SU-DHL-6 (cell line): ENCODE results near the gene ARHGAP33.
"Not testable (repeated sequence)": the region's sequence is repeated elsewhere in the genome, so short reads cannot be mapped to it uniquely, and the experiment has no call there.

Source experiments
- H2AFZ ChIP-seq: fragments of 200-600 bp; sonication (generic); 2 replicates; pipeline ENCODE4 v1.6.1; 2014; ENCODE audit warnings: low read depth, mild to moderate bottlenecking, moderate library complexity, mixed read lengths, antibody characterized with exemption, low read length; ENCODE audit not compliant: severe bottlenecking
- H3F3A ChIP-seq: fragments of 200-600 bp; shearing (Covaris generic); 2 replicates; pipeline ENCODE4 v1.6.0; 2016; ENCODE audit warnings: antibody characterized with exemption, mild to moderate bottlenecking; ENCODE audit not compliant: insufficient read depth
- H3K27ac ChIP-seq: fragments of 200-600 bp; sonication (generic); 2 replicates; pipeline ENCODE4 v1.5.1; 2016; ENCODE audit warnings: low read depth, mild to moderate bottlenecking, low read length, moderate library complexity, mixed read lengths
- H3K27me3 ChIP-seq: fragments of 200-600 bp; sonication (generic), shearing (Covaris generic); 2 replicates; pipeline ENCODE4 v1.6.0; 2014; ENCODE audit warnings: mild to moderate bottlenecking, low read length
- H3K36me3 ChIP-seq: fragments of 200-600 bp; sonication (generic); 2 replicates; pipeline ENCODE4 v1.6.1; 2014; ENCODE audit warnings: mild to moderate bottlenecking, low read length, mixed read lengths
- H3K4me2 ChIP-seq: fragments of 300-600, 200-600 bp; shearing (Covaris generic), sonication (generic); 2 replicates; pipeline ENCODE4 v1.6.0; 2014; ENCODE audit warnings: low read length, low read depth, mild to moderate bottlenecking; ENCODE audit not compliant: poor library complexity, severe bottlenecking
- H3K4me3 ChIP-seq: fragments of 200-600 bp; sonication (generic); 2 replicates; pipeline ENCODE4 v1.5.1; 2014; ENCODE audit warnings: antibody characterized with exemption, low read length, mild to moderate bottlenecking, mixed read lengths; ENCODE audit not compliant: insufficient read depth, poor library complexity, severe bottlenecking
- H3K79me2 ChIP-seq: fragments of 200-600 bp; sonication (generic); 2 replicates; pipeline ENCODE4 v1.6.1; 2014; ENCODE audit warnings: mild to moderate bottlenecking, low read length, moderate library complexity; ENCODE audit not compliant: insufficient read depth
- H3K9ac ChIP-seq: fragments of 200-600 bp; sonication (generic); 2 replicates; pipeline ENCODE4 v1.7.0; 2014; ENCODE audit warnings: mild to moderate bottlenecking, low read length
- H3K9me2 ChIP-seq: fragments of 200-600 bp; sonication (generic); replicated peaks from 2 replicates; pipeline ENCODE4 v1.6.1; 2014; ENCODE audit warnings: low read length; ENCODE audit not compliant: insufficient read depth
- H3K9me3 ChIP-seq: fragments of 200-600 bp; sonication (generic); 2 replicates; pipeline ENCODE4 v1.6.1; 2014; ENCODE audit warnings: low read length, mixed read lengths; ENCODE audit not compliant: insufficient read depth
- H4K20me1 ChIP-seq: fragments of 200-600 bp; sonication (generic); 2 replicates; pipeline ENCODE4 v1.6.1; 2014; ENCODE audit warnings: low read depth, mild to moderate bottlenecking, antibody characterized with exemption, low read length, moderate library complexity, mixed read lengths
- CTCF ChIP-seq: fragments of 200-600 bp; sonication (generic); IDR thresholded peaks from one replicate; pipeline ENCODE4 v1.5.1; 2017; ENCODE audit warnings: antibody characterized with exemption, mild to moderate bottlenecking, low read length, moderate library complexity; ENCODE audit not compliant: insufficient read depth, poor library complexity, severe bottlenecking
- EZH2phosphoT487 ChIP-seq: fragments of 200-600 bp; sonication (generic), shearing (Covaris generic); conservative IDR thresholded peaks from 2 replicates; pipeline ENCODE4 v1.6.1; 2018; ENCODE audit warnings: mild to moderate bottlenecking, antibody characterized with exemption, low read length, moderate library complexity, mixed read lengths

Gene ARHGAP33

GRCh38 chr19:35768082-35768421 is 7.3 kb upstream of the ARHGAP33 start:
- H3K9ac ChIP-seq = no peak overlapping the region
- no peaks in the 10 kb centered on the region for H3K27me3 ChIP-seq
- no peaks in the 10 kb centered on the region for H3K9me3 ChIP-seq
- H3K9me2 ChIP-seq = no peaks in the 10 kb centered on the region
- H3K4me2 ChIP-seq = no peak overlapping the region
- H3K36me3 ChIP-seq = no peaks in the 10 kb centered on the region
- H3K27ac ChIP-seq = no peak overlapping the region
- no peak overlapping the region for H3K4me3 ChIP-seq
- H3F3A ChIP-seq = 0 out of 2 replicates have a peak, but pooled peaks cover 3% of the 10 kb centered on the region
- no peak overlapping the region for H2AFZ ChIP-seq
- H3K79me2 ChIP-seq = no peaks in the 10 kb centered on the region
- TF ChIP-seq CTCF (no peak), EZH2phosphoT487 (no peak)
- H4K20me1 ChIP-seq = no peaks in the 10 kb centered on the region

GRCh38 chr19:35772362-35772761 is 3.0 kb upstream of the ARHGAP33 start:
- H3K27me3 ChIP-seq, H3K9ac ChIP-seq, H3K36me3 ChIP-seq, H3K4me2 ChIP-seq, H3K9me3 ChIP-seq, H3F3A ChIP-seq, H3K27ac ChIP-seq, H3K79me2 ChIP-seq, H2AFZ ChIP-seq, H3K9me2 ChIP-seq, H3K4me3 ChIP-seq, H4K20me1 ChIP-seq: not testable (repeated sequence)

- H3K27ac ChIP-seq = no peak overlapping the region
- no peaks in the 10 kb centered on the region for H4K20me1 ChIP-seq
- H3K9me3 ChIP-seq = no peaks in the 10 kb centered on the region
- no peak for TF ChIP-seq EZH2phosphoT487
- no peak for TF ChIP-seq CTCF
- H2AFZ ChIP-seq = no peak overlapping the region
- H3K4me2 ChIP-seq = no peak overlapping the region
- H3K4me3 ChIP-seq = no peak overlapping the region
- no peak overlapping the region for H3K9ac ChIP-seq
- peaks cover 3% of the 10 kb centered on the region; the same call in 1 of the 2 replicates for H3F3A ChIP-seq
- no peaks in the 10 kb centered on the region for H3K27me3 ChIP-seq
- H3K79me2 ChIP-seq = no peaks in the 10 kb centered on the region; the same call in 1 of the 2 replicates
- no peaks in the 10 kb centered on the region for H3K9me2 ChIP-seq
- H3K36me3 ChIP-seq = no peaks in the 10 kb centered on the region
Measured at GRCh38 chr19:35773020-35773806, 2.2 kb upstream of the ARHGAP33 start.

GRCh38 chr19:35774274-35775045 is 904 bp upstream of the ARHGAP33 start:
- H3K9ac ChIP-seq = no peak overlapping the region
- no peak overlapping the region for H3K4me3 ChIP-seq
- no peak for TF ChIP-seq CTCF
- no peak for TF ChIP-seq EZH2phosphoT487
- H3K79me2 ChIP-seq = no peaks in the 10 kb centered on the region; the same call in 1 of the 2 replicates
- no peaks in the 10 kb centered on the region for H3K9me3 ChIP-seq
- peak overlapping the region; percentile 32 for H3K4me2 ChIP-seq
- H3K27ac ChIP-seq = no peak overlapping the region
- H3K27me3 ChIP-seq = no peaks in the 10 kb centered on the region
- H3K36me3 ChIP-seq = no peaks in the 10 kb centered on the region
- H2AFZ ChIP-seq = peak overlapping the region; percentile 60
- H3K9me2 ChIP-seq = no peaks in the 10 kb centered on the region
- peaks cover 3% of the 10 kb centered on the region; the same call in 1 of the 2 replicates for H3F3A ChIP-seq
- no peaks in the 10 kb centered on the region for H4K20me1 ChIP-seq
